ENCODE results near the gene PEAK1.

The PEAK1 gene

GRCh38 chr15:77123854-77124253 is 296.1 kb downstream of the PEAK1 start:
- no peak for DNase-seq

- no peak for DNase-seq
Observed at GRCh38 chr15:77122576-77122975, 297.3 kb downstream of the PEAK1 start.

- DNase-seq: no peak
Observed at GRCh38 chr15:77121599-77121998, 298.3 kb downstream of the PEAK1 start.

- no peak for DNase-seq
Observed at GRCh38 chr15:77120576-77120975, 299.3 kb downstream of the PEAK1 start.

GRCh38 chr15:77119446-77119845 is 300.5 kb downstream of the PEAK1 start:
- DNase-seq: no peak

GRCh38 chr15:77118882-77119321 is 301.0 kb downstream of the PEAK1 start:
- DNase-seq: no peak

- DNase-seq: no peak
Observed at GRCh38 chr15:77115179-77115578, 304.7 kb downstream of the PEAK1 start.

GRCh38 chr15:77112838-77113504 is 306.9 kb downstream of the PEAK1 start:
- no peak for DNase-seq

- no peak for DNase-seq
Observed at GRCh38 chr15:77111789-77112188, 308.1 kb downstream of the PEAK1 start.

- peak; percentile 68 for DNase-seq
Observed at GRCh38 chr15:77107531-77108355, 312.2 kb downstream of the PEAK1 start.

GRCh38 chr15:77107068-77107467 is 312.8 kb downstream of the PEAK1 start:
- DNase-seq: no peak

GRCh38 chr15:77104155-77104554 is 315.7 kb downstream of the PEAK1 start:
- DNase-seq: no peak

- DNase-seq: no peak
Observed at GRCh38 chr15:77099741-77100463, 320.0 kb downstream of the PEAK1 start.

- DNase-seq: no peak
Observed at GRCh38 chr15:77098572-77098971, 321.3 kb downstream of the PEAK1 start.

- DNase-seq: no peak
Observed at GRCh38 chr15:77097921-77098320, 322.0 kb downstream of the PEAK1 start.

GRCh38 chr15:77097248-77097721 is 322.6 kb downstream of the PEAK1 start:
- DNase-seq: no peak

- no peak for DNase-seq
Observed at GRCh38 chr15:77096541-77096940, 323.4 kb downstream of the PEAK1 start.

GRCh38 chr15:77096138-77096537 is 323.8 kb downstream of the PEAK1 start:
- no peak for DNase-seq

- no peak for DNase-seq
Observed at GRCh38 chr15:77094397-77095030, 325.4 kb downstream of the PEAK1 start.

GRCh38 chr15:77093436-77093835 is 326.5 kb downstream of the PEAK1 start:
- no peak for DNase-seq

GRCh38 chr15:77091097-77091496 is 328.8 kb downstream of the PEAK1 start:
- no peak for DNase-seq

GRCh38 chr15:77087213-77087612 is 332.7 kb downstream of the PEAK1 start:
- DNase-seq: no peak

- no peak for DNase-seq
Observed at GRCh38 chr15:77085297-77085696, 334.6 kb downstream of the PEAK1 start.
